HG03025 (cell line): ENCODE measurements around the gene AR.

Experiments used
- ATAC-seq: cut with Tn5 transposase; IDR thresholded peaks from one replicate; pipeline ENCODE4 v1.9.1; 2021; ENCODE audit warnings: mild to moderate bottlenecking, moderate library complexity; ENCODE audit not compliant: unreplicated experiment, low FRiP score

The AR gene

DNA sequence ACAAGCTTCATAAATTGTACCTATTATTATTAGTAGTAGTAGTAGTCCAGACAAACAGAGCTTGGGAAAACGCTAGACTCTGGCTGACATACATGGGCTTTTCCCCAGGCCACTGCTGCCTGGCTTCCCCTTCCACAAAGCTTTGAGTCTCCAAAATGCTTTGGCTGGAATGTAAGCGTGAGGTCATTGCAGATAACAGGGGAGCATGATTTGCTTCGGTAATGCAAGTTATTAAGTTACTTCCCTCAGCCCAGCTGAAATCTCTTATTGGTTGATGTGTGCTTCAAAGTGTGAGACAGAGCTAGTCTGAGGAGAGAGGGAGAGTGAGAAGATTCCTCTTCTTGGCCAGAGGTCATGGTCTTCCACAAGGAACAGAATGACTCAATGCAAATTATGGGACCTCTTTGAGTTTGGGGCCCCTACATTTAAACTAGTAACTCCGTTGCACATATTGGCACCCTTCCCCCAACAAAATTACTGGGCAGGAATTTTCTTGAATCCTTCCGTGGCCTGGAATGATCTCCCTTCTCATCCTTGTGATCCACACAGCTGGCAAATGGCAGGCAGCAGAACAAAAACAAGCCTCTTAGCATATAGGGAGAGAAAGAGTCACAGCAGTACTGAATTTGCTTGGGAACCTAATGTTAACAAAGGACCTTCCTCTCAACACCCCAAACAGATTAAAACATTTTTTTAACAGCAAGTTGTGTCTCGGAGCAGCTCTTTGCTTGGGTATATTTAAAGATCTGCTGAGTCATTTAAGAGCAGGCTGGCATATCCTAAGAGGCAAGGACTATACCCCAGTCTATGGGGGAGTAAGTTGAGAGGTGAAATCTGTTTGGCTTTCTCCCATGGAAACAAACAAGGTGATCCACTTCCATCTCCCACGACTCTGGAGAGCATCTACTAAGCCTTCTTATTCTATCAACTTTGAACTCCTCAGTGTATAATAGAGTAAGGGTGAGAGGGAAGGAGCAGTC lies 19.9 kb downstream of the AR start:
- ATAC-seq = no peak

GRCh38 chrX:67564475-67564874 lies 20.7 kb downstream of the AR start:
- ATAC-seq = no peak

GRCh38 chrX:67568769-67569168 lies 24.9 kb downstream of the AR start:
- no peak for ATAC-seq

GRCh38 chrX:67570839-67571238 lies 27.0 kb downstream of the AR start:
- no peak for ATAC-seq

- ATAC-seq = no peak
Measured at GRCh38 chrX:67574696-67575095, 30.9 kb downstream of the AR start.

DNA sequence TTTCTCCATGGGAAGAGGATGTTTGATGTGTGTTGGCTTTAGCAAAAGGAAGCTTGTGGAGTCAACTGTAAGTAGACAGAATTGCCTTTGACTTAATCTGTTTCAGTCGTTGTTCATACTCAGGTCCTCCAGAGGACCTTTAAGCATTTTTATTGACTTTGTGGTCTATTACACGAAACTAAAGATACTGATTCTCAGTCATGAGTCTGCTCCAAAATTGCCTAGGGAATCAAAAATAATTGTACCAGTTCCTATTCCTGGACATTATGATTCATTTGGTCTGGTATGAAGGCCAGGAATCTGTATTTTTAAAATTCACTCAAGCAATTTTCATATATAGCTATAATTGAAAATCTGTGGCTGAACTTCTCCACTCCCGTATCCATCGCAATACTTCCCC lies 38.6 kb downstream of the AR start:
- ATAC-seq = no peak

DNA sequence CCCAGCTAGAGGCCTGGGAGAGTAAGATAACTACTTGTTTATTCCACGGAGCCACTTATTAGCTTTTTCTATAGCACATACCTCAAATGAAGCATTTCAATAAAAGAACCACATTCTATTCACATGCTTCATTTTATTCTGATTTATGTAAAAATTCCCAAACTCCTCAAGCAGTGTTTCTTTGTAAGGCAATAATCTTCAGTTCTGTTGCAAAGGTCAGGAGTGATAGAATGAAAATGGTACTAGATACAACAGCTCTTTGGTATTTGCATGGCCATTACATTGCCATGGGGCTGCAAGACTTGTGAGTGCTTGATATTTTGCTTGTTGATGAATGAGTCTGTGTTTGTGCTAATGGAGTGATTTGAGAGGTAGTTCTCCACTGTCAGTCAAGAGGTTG lies 39.4 kb downstream of the AR start:
- no peak for ATAC-seq

DNA sequence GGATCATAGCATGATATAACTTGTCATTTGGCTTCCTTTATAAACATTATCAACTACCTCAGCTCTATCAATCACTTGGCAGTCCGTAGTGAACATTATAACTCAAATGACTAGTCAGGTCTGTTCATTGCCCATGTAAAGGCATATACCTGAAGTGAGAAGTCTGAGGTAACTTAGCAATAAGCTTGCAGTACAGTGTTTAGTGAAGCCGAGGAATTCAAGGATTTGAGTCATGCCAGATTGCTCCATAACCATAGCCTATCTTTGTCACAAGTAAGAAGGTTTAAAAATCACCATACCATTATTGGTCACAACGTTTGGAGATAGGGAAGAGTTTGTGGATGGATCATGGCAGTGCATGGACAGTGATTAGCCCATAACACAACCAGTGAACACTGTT lies 41.6 kb downstream of the AR start:
- no peak for ATAC-seq

- no peak for ATAC-seq
Measured at GRCh38 chrX:67587946-67588624, 44.3 kb downstream of the AR start.

- no peak for ATAC-seq
Measured at GRCh38 chrX:67596839-67597790, 53.3 kb downstream of the AR start.

- no peak for ATAC-seq
Measured at GRCh38 chrX:67599532-67599931, 55.7 kb downstream of the AR start.

- no peak for ATAC-seq
Measured at GRCh38 chrX:67601771-67602170, 58.0 kb downstream of the AR start.

GRCh38 chrX:67604979-67605703 lies 61.3 kb downstream of the AR start:
- ATAC-seq = no peak

DNA sequence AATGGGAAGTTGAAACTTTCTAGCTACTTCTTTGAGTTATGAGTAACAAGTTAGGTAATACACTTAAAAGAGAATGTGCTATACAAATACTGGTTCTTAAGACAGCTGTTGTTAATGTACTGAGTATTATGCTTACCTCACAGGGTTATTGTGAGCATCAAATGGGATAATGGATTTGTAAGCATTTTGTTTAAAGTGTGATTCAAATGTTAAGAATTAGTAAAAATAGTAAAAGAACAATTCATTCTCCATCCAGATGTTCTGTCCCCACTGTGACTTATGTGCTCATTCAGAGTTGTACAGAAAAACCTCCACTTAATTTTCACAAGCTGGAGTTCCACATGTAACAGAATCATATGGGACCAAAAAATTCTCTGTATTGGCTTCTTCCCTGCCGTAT lies 63.6 kb downstream of the AR start:
- ATAC-seq = no peak

DNA sequence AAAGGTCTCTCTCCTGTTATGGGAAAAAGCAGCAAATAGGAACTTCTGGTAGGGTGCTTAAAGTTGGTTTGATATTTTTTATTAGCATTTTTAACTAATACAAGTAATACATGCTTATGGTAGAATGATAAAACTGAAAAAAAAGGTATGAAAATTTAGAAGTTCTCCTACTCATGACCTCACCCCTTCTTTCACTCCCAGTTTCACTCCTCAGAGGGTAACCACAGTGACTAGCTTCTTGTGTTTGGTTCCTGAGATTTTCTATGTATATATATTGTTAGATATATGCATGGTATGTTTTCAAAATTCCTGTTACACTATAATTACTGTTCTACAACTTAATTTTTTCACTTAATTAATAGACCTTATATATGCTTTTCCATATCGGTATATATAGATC lies 66.5 kb downstream of the AR start:
- ATAC-seq = no peak

DNA sequence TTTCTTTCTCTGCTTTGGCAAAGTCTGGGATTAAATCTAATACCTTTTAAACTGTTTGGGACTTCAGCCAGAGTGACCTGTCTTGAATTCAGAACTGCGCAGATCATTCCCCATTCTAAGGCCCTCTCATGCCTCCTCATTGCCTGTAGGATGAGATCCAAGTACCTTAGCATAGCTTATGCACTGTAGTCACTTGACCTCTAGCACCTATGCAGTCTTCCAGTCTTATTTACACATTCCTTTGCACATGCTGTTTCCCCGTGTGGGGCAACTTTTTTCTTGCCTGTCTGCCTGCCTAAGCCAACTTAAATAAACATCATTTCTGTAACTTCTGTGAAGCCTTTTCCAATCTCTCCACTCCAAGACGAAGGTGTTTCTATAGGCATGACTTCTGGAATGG lies 68.4 kb downstream of the AR start:
- no peak for ATAC-seq

GRCh38 chrX:67613366-67613765 lies 69.5 kb downstream of the AR start:
- no peak for ATAC-seq

DNA sequence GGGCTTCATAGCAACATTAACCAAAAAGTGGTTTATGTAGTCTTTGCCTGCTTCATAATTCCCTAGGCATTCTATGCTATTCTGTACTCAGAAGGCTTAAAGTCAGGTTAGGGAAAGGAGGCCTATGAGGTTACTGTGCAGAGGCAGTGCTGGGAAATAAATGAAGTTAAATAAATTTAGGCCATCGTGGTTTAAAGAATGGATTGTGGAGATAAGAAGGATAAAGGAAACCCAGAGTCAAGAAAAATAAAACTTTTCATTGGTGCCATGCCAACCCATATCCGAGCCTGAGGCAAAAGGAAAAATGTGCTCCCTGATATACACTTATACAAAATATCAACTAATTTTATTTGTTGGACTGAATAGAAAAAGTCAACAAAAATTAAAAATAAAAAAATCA lies 70.2 kb downstream of the AR start:
- ATAC-seq = no peak

GRCh38 chrX:67614423-67614822 lies 70.6 kb downstream of the AR start:
- ATAC-seq = no peak

GRCh38 chrX:67619253-67619652 lies 75.4 kb downstream of the AR start:
- no peak for ATAC-seq
